IMR-90 (cell line): Measurements from ENCODE around the gene SH3RF1. TPM values are rescaled to one million over a fixed set of nuclear protein-coding genes. Genes with fewer than 3 reads are reported as not detected.

ENCODE experiments used
- ATAC-seq: fragments of 200-7000 bp; cut with Tn5 transposase; 2 replicates; pipeline ENCODE4 v1.9.1; 2020; ENCODE audit warnings: low read depth, mild to moderate bottlenecking, moderate library complexity
- BruUV-seq: library from RNA; stranded (reverse); fragments of 400-500 nt; replicated peaks from 2 replicates; lab custom pipeline; 2021; lab: Mats Ljungman, UMichigan
- CTCF ChIA-PET: fragments of 300-600 bp; formaldehyde crosslinking; extraction: SDS; loops from one replicate; lab custom pipeline; 2021; ENCODE audit warnings: antibody characterized with exemption; lab: Yijun Ruan, JAX
- POLR2A ChIA-PET: fragments of 300-600 bp; sonication (Branson Sonifier 250); formaldehyde crosslinking; loops from one replicate; lab custom pipeline; 2022; ENCODE audit warnings: antibody characterized with exemption; ENCODE audit not compliant: unreplicated experiment; lab: Charles Lee
- DNase-seq: peaks from one replicate; pipeline ENCODE4 v3.0.0; 2013
- H2AFZ ChIP-seq: replicated peaks from 2 replicates; pipeline ENCODE3; 2013; ENCODE audit warnings: low read length, mild to moderate bottlenecking; ENCODE audit not compliant: poor library complexity
- H2AK5ac ChIP-seq: 2 replicates; pipeline ENCODE4 v1.6.1; 2013; ENCODE audit warnings: low read depth, low read length, inconsistent platforms
- H2AK9ac ChIP-seq: replicated peaks from 2 replicates; pipeline ENCODE3; 2013; ENCODE audit warnings: mild to moderate bottlenecking, low read depth, low read length, moderate library complexity; ENCODE audit not compliant: poor library complexity
- H2BK120ac ChIP-seq: 2 replicates; pipeline ENCODE4 v1.6.1; 2013; ENCODE audit warnings: low read depth, low read length, inconsistent platforms
- H2BK15ac ChIP-seq: 3 replicates; pipeline ENCODE4 v1.6.1; 2013; ENCODE audit warnings: low read depth, low read length, inconsistent platforms
- H2BK20ac ChIP-seq: 2 replicates; pipeline ENCODE4 v1.6.1; 2013; ENCODE audit warnings: low read depth, mild to moderate bottlenecking, inconsistent platforms, low read length, moderate library complexity
- H2BK5ac ChIP-seq: 2 replicates; pipeline ENCODE4 v1.6.1; 2013; ENCODE audit warnings: mild to moderate bottlenecking, low read depth, low read length, inconsistent platforms; ENCODE audit not compliant: poor library complexity, severe bottlenecking
- H3K14ac ChIP-seq: replicated peaks from 2 replicates; pipeline ENCODE4 v1.6.1; 2013; ENCODE audit warnings: low read depth, low read length, inconsistent platforms
- H3K18ac ChIP-seq: 2 replicates; pipeline ENCODE4 v1.6.1; 2013; ENCODE audit warnings: low read depth, low read length, control low read depth
- H3K23ac ChIP-seq: 2 replicates; pipeline ENCODE4 v1.6.1; 2013; ENCODE audit warnings: low read depth, low read length, inconsistent platforms
- H3K27ac ChIP-seq: 2 replicates; pipeline ENCODE4 v1.5.1; 2013; ENCODE audit warnings: mild to moderate bottlenecking, control low read depth, low read length; ENCODE audit not compliant: insufficient read depth
- H3K27me3 ChIP-seq: 2 replicates; pipeline ENCODE4 v1.6.1; 2013; ENCODE audit warnings: low read length; ENCODE audit not compliant: control insufficient read depth, insufficient read depth
- H3K36me3 ChIP-seq: 2 replicates; pipeline ENCODE4 v1.6.1; 2013; ENCODE audit warnings: low read length, mixed read lengths; ENCODE audit not compliant: control insufficient read depth, insufficient read depth
- H3K4ac ChIP-seq: 2 replicates; pipeline ENCODE4 v1.6.1; 2013; ENCODE audit warnings: low read depth, low read length, inconsistent platforms
- H3K4me1 ChIP-seq: 2 replicates; pipeline ENCODE4 v1.6.1; 2013; ENCODE audit warnings: low read length, mixed read lengths; ENCODE audit not compliant: control insufficient read depth, insufficient read depth
- H3K4me2 ChIP-seq: 2 replicates; pipeline ENCODE4 v1.6.1; 2013; ENCODE audit warnings: low read depth, mild to moderate bottlenecking, control low read depth, low read length, moderate library complexity
- H3K4me3 ChIP-seq: 2 replicates; pipeline ENCODE4 v1.5.1; 2013; ENCODE audit warnings: low read depth, mild to moderate bottlenecking, control low read depth, low read length, moderate library complexity; ENCODE audit not compliant: insufficient read depth
- H3K56ac ChIP-seq: 2 replicates; pipeline ENCODE4 v1.6.1; 2013; ENCODE audit warnings: low read length, inconsistent platforms; ENCODE audit not compliant: insufficient read depth; ENCODE audit errors: extremely low read depth
- H3K79me1 ChIP-seq, 2 experiments: 2 replicates each; pipeline ENCODE4 v1.6.1; 2013; ENCODE audit warnings: low read length in 2 of 2, inconsistent platforms in 1 of 2, low read depth in 1 of 2
- H3K9ac ChIP-seq: 2 replicates; pipeline ENCODE4 v1.6.1; 2013; ENCODE audit warnings: low read depth, low read length, control low read depth
- H3K9me1 ChIP-seq: 2 replicates; pipeline ENCODE4 v1.6.1; 2013; ENCODE audit warnings: low read length, inconsistent platforms; ENCODE audit not compliant: insufficient read depth
- H3K9me3 ChIP-seq: 2 replicates; pipeline ENCODE4 v1.6.1; 2013; ENCODE audit warnings: low read length; ENCODE audit not compliant: control insufficient read depth, insufficient read depth
- H4K20me1 ChIP-seq: 2 replicates; pipeline ENCODE4 v1.6.1; 2013; ENCODE audit warnings: low read length, inconsistent platforms; ENCODE audit not compliant: insufficient read depth
- H4K5ac ChIP-seq: 2 replicates; pipeline ENCODE4 v1.6.1; 2013; ENCODE audit warnings: mild to moderate bottlenecking, low read depth, low read length, control low read depth
- H4K8ac ChIP-seq, 2 experiments: 2 replicates each; pipeline ENCODE4 v1.6.1; 2013; ENCODE audit warnings: low read depth in 2 of 2, low read length in 2 of 2, control low read depth in 1 of 2, inconsistent platforms in 1 of 2
- H4K91ac ChIP-seq: 2 replicates; pipeline ENCODE4 v1.6.1; 2013; ENCODE audit warnings: low read depth, low read length, inconsistent platforms; ENCODE audit not compliant: insufficient read depth
- BHLHE40 ChIP-seq: fragments of 150-350 bp; IDR thresholded peaks from 2 replicates; pipeline ENCODE4 v1.6.1; 2016; ENCODE audit warnings: mild to moderate bottlenecking, low read depth, low read length
- CHD1 ChIP-seq: IDR thresholded peaks from 2 replicates; pipeline ENCODE4 v1.6.1; 2012; ENCODE audit warnings: low read depth, low read length, improper control_type of control experiment
- CTCF ChIP-seq: conservative IDR thresholded peaks from 2 replicates; pipeline ENCODE4 v1.5.1; 2012; ENCODE audit warnings: mild to moderate bottlenecking, low read depth, low read length, improper control_type of control experiment
- FOS ChIP-seq: fragments of 150-350 bp; IDR thresholded peaks from 2 replicates; pipeline ENCODE4 v1.6.1; 2016; ENCODE audit warnings: low read depth, low read length
- MAFK ChIP-seq: IDR thresholded peaks from 2 replicates; pipeline ENCODE4 v1.6.1; 2012; ENCODE audit warnings: low read depth, low read length, improper control_type of control experiment
- MAZ ChIP-seq: IDR thresholded peaks from 2 replicates; pipeline ENCODE4 v1.6.1; 2012; ENCODE audit warnings: low read depth, mild to moderate bottlenecking, low read length, improper control_type of control experiment, moderate library complexity, borderline replicate concordance
- MXI1 ChIP-seq: IDR thresholded peaks from 2 replicates; pipeline ENCODE4 v1.6.1; 2012; ENCODE audit warnings: low read depth, mild to moderate bottlenecking, low read length, moderate library complexity, borderline replicate concordance
- RAD21 ChIP-seq: IDR thresholded peaks from 2 replicates; pipeline ENCODE4 v1.6.1; 2012; ENCODE audit warnings: low read length, improper control_type of control experiment
- RCOR1 ChIP-seq: IDR thresholded peaks from 2 replicates; pipeline ENCODE4 v1.6.1; 2012; ENCODE audit warnings: mild to moderate bottlenecking, low read length, improper control_type of control experiment; ENCODE audit not compliant: insufficient replicate concordance
- RFX5 ChIP-seq: IDR thresholded peaks from 2 replicates; pipeline ENCODE4 v1.8.0; 2012; ENCODE audit warnings: low read depth, mild to moderate bottlenecking, low read length, moderate library complexity
- SMC3 ChIP-seq: fragments of 150-350 bp; IDR thresholded peaks from 2 replicates; pipeline ENCODE4 v1.6.1; 2016; ENCODE audit warnings: low read depth, mild to moderate bottlenecking, antibody characterized with exemption, low read length, moderate library complexity
- USF2 ChIP-seq: fragments of 150-350 bp; IDR thresholded peaks from 2 replicates; pipeline ENCODE4 v1.6.1; 2017; ENCODE audit warnings: mild to moderate bottlenecking, antibody characterized with exemption, low read length, low read depth
- WGBS, 2 experiments: methylation state at CpG; one replicate each; pipeline versions ENCODE4 v1.1.5 to v1.1.7; 2013; ENCODE audit warnings: missing lambda C conversion rate in 2 of 2; ENCODE audit not compliant: insufficient read length in 1 of 2; ENCODE audit errors: extremely low coverage in 2 of 2; 5-methylcytosine and 5-hydroxymethylcytosine counted together
- dilution Hi-C: fragments of 300-500 bp; cut with HindIII; formaldehyde crosslinking; loops from one replicate; pipeline ENCODE4 v1.14.3; 2018; ENCODE audit warnings: low sequenced_read_pairs; ENCODE audit not compliant: unreplicated experiment
- in situ Hi-C: fragments of 300-500 bp; cut with MboI; formaldehyde crosslinking; loops from 3 replicates; pipeline ENCODE4 v1.14.3; 2019; ENCODE audit warnings: low sequenced_read_pairs, inconsistent platforms, mixed read lengths
- intact Hi-C: fragments of 100-400 bp; cut with micrococcal nuclease; formaldehyde crosslinking; loops from 2 replicates; pipeline ENCODE4 v1.10.0; 2022
- polyA plus RNA-seq, 3 experiments: library from polyadenylated mRNA; depleted of rRNA; stranded (reverse); fragments of >200 nt; gene quantifications; 2 replicates each; pipeline ENCODE4 v1.2.3, GENCODE V29; 2012; ENCODE audit warnings: low replicate concordance in 1 of 3
- total RNA-seq: library from RNA; depleted of rRNA; stranded (reverse); fragments of >200 nt; gene quantifications from 2 replicates; pipeline ENCODE4 v1.2.3, GENCODE V29; 2012

Gene SH3RF1
- total and polyA plus RNA-seq, 2 of the 4 experiments (the other 2 are of a cell fraction): 22.0 to 29.8 TPM

GRCh38 chr4:169312690-169313422, 42.1 kb upstream of the SH3RF1 start (continued):
- no peak for TF ChIP-seq MAFK

- 0 out of 2 replicates have a peak overlapping the region, but pooled peaks have one; percentile 61 for H2BK20ac ChIP-seq
- no peak overlapping the region for H3K23ac ChIP-seq
- no peak overlapping the region for H2BK5ac ChIP-seq
- peaks cover 8% of the 10 kb centered on the region for H3K9me1 ChIP-seq
- no peak overlapping the region for H4K8ac ChIP-seq
- no peaks in the 10 kb centered on the region for H4K20me1 ChIP-seq
- dilution Hi-C loops (no loop called here), in situ Hi-C loops (no loop called here), intact Hi-C loops (no loop called here)
- H2AK9ac ChIP-seq: no peak overlapping the region
- H3K18ac ChIP-seq: peak overlapping the region; percentile 30; the same call in 1 of the 2 replicates
- H3K56ac ChIP-seq: no peak overlapping the region
- no peaks in the 10 kb centered on the region for H3K36me3 ChIP-seq
- no peak overlapping the region for H3K14ac ChIP-seq
- no peak overlapping the region for H3K27ac ChIP-seq
- H2BK120ac ChIP-seq: peak overlapping the region; percentile 30
- H2AFZ ChIP-seq: peak overlapping the region; percentile 24
- ChIA-PET POLR2A (no interaction called here), CTCF (interaction anchor here (0.6 to 1.1 kb wide), 2 partner anchors 138 to 173 kb away, joined by 3 to 4 read pairs; no protein-coding TSS in a partner anchor)
- H3K9me3 ChIP-seq: no peaks in the 10 kb centered on the region
- H3K4ac ChIP-seq: peak overlapping the region; percentile 59
- H2BK15ac ChIP-seq: peak overlapping the region; percentile 19; the same call in 1 of the 3 replicates
- DNase-seq: peak; percentile 59
- H2AK5ac ChIP-seq: peak overlapping the region; percentile 25; the same call in 1 of the 2 replicates
- WGBS, 2 experiments: 83% methylated on average over 6 of the region's 12 CpGs; no CpG with 5 or more reads in 1 of the 2 experiments
- peaks cover 0 to 4% of the 10 kb centered on the region in 2 experiments; a peak in 1 of 4 replicates for H3K79me1 ChIP-seq
- peaks cover 8% of the 10 kb centered on the region for H3K4me1 ChIP-seq
- H3K4me2 ChIP-seq: no peak overlapping the region
- H3K9ac ChIP-seq: no peak overlapping the region
- H3K4me3 ChIP-seq: no peak overlapping the region
- H4K91ac ChIP-seq: no peak overlapping the region
- peak overlapping the region; percentile 28; the same call in 1 of the 2 replicates for H4K5ac ChIP-seq
- no peak for ATAC-seq
- no peaks in the 10 kb centered on the region for H3K27me3 ChIP-seq
- BruUV-seq: no TSS peak
- no peak for TF ChIP-seq MAZ
- TF ChIP-seq RCOR1: no peak
- peak; percentile 55 for TF ChIP-seq CTCF
- no peak for TF ChIP-seq MXI1
- no peak for TF ChIP-seq MAFK
- TF ChIP-seq FOS: no peak
- no peak for TF ChIP-seq RFX5
- TF ChIP-seq USF2: no peak
- peak; percentile 43 for TF ChIP-seq SMC3
- no peak for TF ChIP-seq CHD1
- peak; percentile 53 for TF ChIP-seq RAD21
- no peak for TF ChIP-seq BHLHE40
These were observed 41.0 kb upstream of the SH3RF1 start for GRCh38 chr4:169311643-169312365.
